Smooth muscle cell (in vitro differentiated cells): ENCODE data around the gene SERPINA5. TPM values are rescaled to one million over a fixed set of nuclear protein-coding genes. Genes with fewer than 3 reads are reported as not detected.

Experiments
- DNase-seq: peaks from one replicate; lab custom pipeline; 2025; ENCODE audit not compliant: unreplicated experiment; lab: John Stamatoyannopoulos, UW
- H2AFZ ChIP-seq: fragments of 200-600 bp; sonication (generic); 2 replicates; pipeline ENCODE4 v1.6.0; 2016; ENCODE audit warnings: antibody characterized with exemption, low read depth, mild to moderate bottlenecking
- H3F3A ChIP-seq: fragments of 200-600 bp; sonication (generic); 2 replicates; pipeline ENCODE4 v1.6.0; 2017; ENCODE audit warnings: antibody characterized with exemption, low read depth
- H3K27ac ChIP-seq: fragments of 200-600 bp; sonication (generic); 2 replicates; pipeline ENCODE4 v1.5.1; 2016; ENCODE audit warnings: low read depth, mild to moderate bottlenecking
- H3K27me3 ChIP-seq: fragments of 200-600 bp; sonication (generic); 2 replicates; pipeline ENCODE4 v1.6.1; 2016; ENCODE audit warnings: low read depth, mild to moderate bottlenecking
- H3K36me3 ChIP-seq: fragments of 200-600 bp; sonication (generic); 2 replicates; pipeline ENCODE4 v1.5.1; 2016; ENCODE audit warnings: low read depth
- H3K4me1 ChIP-seq: fragments of 200-600 bp; sonication (generic); 2 replicates; pipeline ENCODE4 v1.5.1; 2016; ENCODE audit warnings: low read depth
- H3K4me2 ChIP-seq: fragments of 200-600 bp; sonication (generic); 2 replicates; pipeline ENCODE4 v1.6.0; 2016; ENCODE audit warnings: mild to moderate bottlenecking
- H3K4me3 ChIP-seq: fragments of 200-600 bp; sonication (generic); 2 replicates; pipeline ENCODE4 v1.5.1; 2016; ENCODE audit warnings: mild to moderate bottlenecking
- H3K79me2 ChIP-seq: fragments of 200-600 bp; sonication (generic); 2 replicates; pipeline ENCODE4 v1.6.0; 2016; ENCODE audit warnings: low read depth, mild to moderate bottlenecking
- H3K9ac ChIP-seq: fragments of 200-600 bp; sonication (generic); 2 replicates; pipeline ENCODE4 v1.6.0; 2016; ENCODE audit warnings: low read depth
- H3K9me3 ChIP-seq: fragments of 200-600 bp; sonication (generic); replicated peaks from 2 replicates; pipeline ENCODE4 v1.5.1; 2016; ENCODE audit warnings: low read depth
- H4K20me1 ChIP-seq: fragments of 200-600 bp; sonication (generic); 2 replicates; pipeline ENCODE4 v1.6.0; 2016; ENCODE audit warnings: low read depth
- CTCF ChIP-seq: fragments of 200-600 bp; sonication (generic); IDR thresholded peaks from 2 replicates; pipeline ENCODE4 v1.5.1; 2017; ENCODE audit warnings: borderline replicate concordance, mild to moderate bottlenecking, antibody characterized with exemption; ENCODE audit not compliant: insufficient read depth, poor library complexity, severe bottlenecking
- WGBS: methylation state at CpG from one replicate; pipeline ENCODE4 v1.1.7; 2016; ENCODE audit warnings: low lambda C conversion rate; 5-methylcytosine and 5-hydroxymethylcytosine counted together
- polyA plus RNA-seq: library from polyadenylated mRNA; unstranded; fragments of >200 nt; fragmentation: Nextera tagmentation; extraction: Ambion mirVana; gene quantifications from 2 replicates; pipeline ENCODE4 v1.2.1, GENCODE V29; 2016
- total RNA-seq: library from RNA; depleted of rRNA; stranded (reverse); fragments of >200 nt; gene quantifications from 2 replicates; pipeline ENCODE4 v1.2.3, GENCODE V29; 2014

Gene SERPINA5
- total and polyA plus RNA-seq, 2 experiments from 2014 or later = 0.27 to 0.43 TPM

- Histone ChIP-seq H3K9me3 (no peaks in the 10 kb centered on the region), H2AFZ (no peak overlapping the region), H3K36me3 (no peaks in the 10 kb centered on the region), H3K9ac (no peak overlapping the region), H3K27ac (no peak overlapping the region), H4K20me1 (no peaks in the 10 kb centered on the region), H3K4me3 (no peak overlapping the region), H3K27me3 (no peaks in the 10 kb centered on the region), H3F3A (no peaks in the 10 kb centered on the region), H3K79me2 (no peaks in the 10 kb centered on the region), H3K4me2 (no peak overlapping the region), H3K4me1 (no peaks in the 10 kb centered on the region)
- TF ChIP-seq CTCF = no peak
- WGBS = 90% methylated on average over 7 of the region's 7 CpGs
- no peak for DNase-seq
Measured at GRCh38 chr14:94561656-94562010, 19.6 kb upstream of the SERPINA5 start.

GRCh38 chr14:94562022-94562421 lies 19.2 kb upstream of the SERPINA5 start:
- H3K9me3 ChIP-seq = no peaks in the 10 kb centered on the region
- H3K36me3 ChIP-seq = no peaks in the 10 kb centered on the region
- H2AFZ ChIP-seq = no peak overlapping the region
- H3K4me3 ChIP-seq = no peak overlapping the region
- no peaks in the 10 kb centered on the region for H3K79me2 ChIP-seq
- H3F3A ChIP-seq = no peaks in the 10 kb centered on the region
- no peaks in the 10 kb centered on the region for H3K27me3 ChIP-seq
- H3K27ac ChIP-seq = no peak overlapping the region
- TF ChIP-seq CTCF = no peak
- no peak overlapping the region for H3K4me2 ChIP-seq
- no peak overlapping the region for H3K9ac ChIP-seq
- DNase-seq = no peak
- no peaks in the 10 kb centered on the region for H3K4me1 ChIP-seq
- WGBS = 89% methylated on average over 5 of the region's 5 CpGs
- H4K20me1 ChIP-seq = no peaks in the 10 kb centered on the region

GRCh38 chr14:94562941-94563883 lies 18.0 kb upstream of the SERPINA5 start:
- H3K4me1 ChIP-seq = no peaks in the 10 kb centered on the region
- no peaks in the 10 kb centered on the region for H3K36me3 ChIP-seq
- H3K27me3 ChIP-seq = no peaks in the 10 kb centered on the region
- H3K27ac ChIP-seq = no peak overlapping the region
- H3F3A ChIP-seq = no peaks in the 10 kb centered on the region
- no peak for DNase-seq
- H3K4me3 ChIP-seq = no peak overlapping the region
- no peaks in the 10 kb centered on the region for H3K79me2 ChIP-seq
- H2AFZ ChIP-seq = no peak overlapping the region
- TF ChIP-seq CTCF = no peak
- H4K20me1 ChIP-seq = no peaks in the 10 kb centered on the region
- 94% methylated on average over 16 of the region's 16 CpGs for WGBS
- H3K9me3 ChIP-seq = no peaks in the 10 kb centered on the region
- no peak overlapping the region for H3K9ac ChIP-seq
- no peak overlapping the region for H3K4me2 ChIP-seq

DNA sequence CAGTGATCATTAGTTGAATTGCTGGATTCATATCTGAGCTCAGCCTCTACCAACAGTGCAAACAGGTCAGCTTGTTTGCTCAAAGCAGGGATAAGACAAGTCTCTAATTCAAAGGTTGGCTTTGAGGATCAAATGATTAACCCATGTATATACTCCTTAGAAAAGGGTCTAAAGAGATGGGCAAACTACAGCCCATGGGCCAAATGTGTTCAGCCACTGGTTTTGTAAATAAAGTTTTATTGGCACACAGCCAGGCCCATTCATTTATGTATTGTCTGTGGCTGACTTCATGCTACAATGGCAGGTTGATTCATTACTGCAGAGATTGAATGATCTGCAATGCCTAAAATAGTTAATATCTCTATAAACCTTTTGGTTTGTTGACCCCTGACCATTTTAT lies 16.8 kb upstream of the SERPINA5 start:
- Histone ChIP-seq H3K36me3 (no peaks in the 10 kb centered on the region), H3K27me3 (no peaks in the 10 kb centered on the region), H3K4me2 (no peak overlapping the region), H3K27ac (no peak overlapping the region), H3F3A (no peaks in the 10 kb centered on the region), H3K79me2 (no peaks in the 10 kb centered on the region), H3K4me1 (no peaks in the 10 kb centered on the region), H3K4me3 (no peak overlapping the region), H3K9ac (no peak overlapping the region), H2AFZ (no peak overlapping the region), H3K9me3 (no peaks in the 10 kb centered on the region), H4K20me1 (no peaks in the 10 kb centered on the region)
- DNase-seq = no peak
- TF ChIP-seq CTCF = no peak
